Measurements from ENCODE around the gene MYT1. TPM values are rescaled to one million over a fixed set of nuclear protein-coding genes. Genes with fewer than 3 reads are reported as not detected.

Gene MYT1
- polyA plus RNA-seq, 1 of the 3 experiments (the other 2 are of a cell fraction) = 0.10 TPM

GRCh38 chr20:64238115-64238825 is 74.0 kb downstream of the MYT1 start:
- POLR2A ChIA-PET = no interaction called here

More at GRCh38 chr20:64238115-64238825, 74.0 kb downstream of the MYT1 start:
- 44% methylated on average over 7 of the region's 11 CpGs for WGBS (ENCODE audit: low lambda C conversion rate)
- Histone ChIP-seq H3K9me2 (no peaks in the 10 kb centered on the region), H3K4me1 (ENCODE audit: control insufficient read depth in 1 of 2, insufficient read depth in 2 of 2, low read depth in 1 of 2, low read length in 1 of 2) (peaks cover 0 to 6% of the 10 kb centered on the region in 2 experiments; a peak in 1 of 4 replicates), H3K4me2 (no peak overlapping the region), H3K4me3 (ENCODE audit: low read depth in 2 of 2, low read length in 1 of 2) (no peak overlapping the region), H4K20me1 (ENCODE audit: insufficient read depth) (no peaks in the 10 kb centered on the region), H3K9me3 (no peaks in the 10 kb centered on the region), H3K9ac (no peak overlapping the region), H3F3A (replicated peaks; ENCODE audit: insufficient read depth) (no peaks in the 10 kb centered on the region), H3K79me2 (ENCODE audit: insufficient read depth) (no peaks in the 10 kb centered on the region), H3K36me3 (replicated peaks in 1 of 2; ENCODE audit: control insufficient read depth in 1 of 2, insufficient read depth in 2 of 2, low read length in 1 of 2) (no peaks in the 10 kb centered on the region), H3K27me3 (ENCODE audit: insufficient read depth) (no peaks in the 10 kb centered on the region; the same call in 1 of the 2 replicates), H2AFZ (ENCODE audit: low read depth) (no peak overlapping the region), H3K27ac (ENCODE audit: low read depth in 2 of 2, low read length in 1 of 2) (no peak overlapping the region)
- no peak for DNase-seq
- no peak for TF ChIP-seq EP300 (IDR thresholded peaks at IDR 0.05; ENCODE audit: borderline replicate concordance in 1 of 2, low read depth in 1 of 2, low read length in 1 of 2)
- no peak for TF ChIP-seq TEAD4 (IDR thresholded peaks at IDR 0.05; ENCODE audit: borderline replicate concordance, insufficient read depth)
- TF ChIP-seq MXI1 (IDR thresholded peaks at IDR 0.05; ENCODE audit: low read depth, low read length) = no peak
- no peak for TF ChIP-seq TAF1 (IDR thresholded peaks at IDR 0.05; ENCODE audit: borderline replicate concordance, low read depth, low read length)
- no peak for TF ChIP-seq IRF3 (IDR thresholded peaks at IDR 0.05; ENCODE audit: low read depth, low read length)
- no peak for TF ChIP-seq NFIC (IDR thresholded peaks at IDR 0.05; ENCODE audit: borderline replicate concordance)
- no peak for TF ChIP-seq YY1 (IDR thresholded peaks at IDR 0.05; ENCODE audit: low read depth)
- TF ChIP-seq RCOR1 (IDR thresholded peaks at IDR 0.05; ENCODE audit: low read length) = no peak
- no peak for TF ChIP-seq RFX5 (IDR thresholded peaks at IDR 0.05; ENCODE audit: low read length)
- no peak for TF ChIP-seq POLR2AphosphoS5 (IDR thresholded peaks at IDR 0.05; ENCODE audit: low read depth, low read length)
- TF ChIP-seq USF1 (IDR thresholded peaks at IDR 0.05; ENCODE audit: borderline replicate concordance, low read depth) = no peak
- no peak for TF ChIP-seq MAX (IDR thresholded peaks at IDR 0.05; ENCODE audit: low read depth)
- TF ChIP-seq FOXM1 (IDR thresholded peaks at IDR 0.05; ENCODE audit: low read depth) = no peak
- no peak for TF ChIP-seq RXRA (IDR thresholded peaks at IDR 0.05; ENCODE audit: borderline replicate concordance, low read depth)
- no peak for TF ChIP-seq GATA2 (CRISPR knock-in tag; IDR thresholded peaks at IDR 0.05)
- TF ChIP-seq USF2 (IDR thresholded peaks at IDR 0.05; ENCODE audit: borderline replicate concordance, low read depth, low read length) = no peak
- no peak for TF ChIP-seq MEF2A (IDR thresholded peaks at IDR 0.05; ENCODE audit: borderline replicate concordance, low read depth)
- TF ChIP-seq PBX3 (IDR thresholded peaks at IDR 0.05) = no peak
- CTCF ChIA-PET = interaction anchor here (0.7 to 1.9 kb wide), 3 partner anchors 9 to 181 kb away, joined by 3 to 6 read pairs (median 5); partner anchors contain the start of gene PCMTD2
